ENCODE results near the gene PDE11A. TPM values are rescaled to one million over a fixed set of nuclear protein-coding genes. Genes with fewer than 3 reads are reported as not detected.

PDE11A gene
- total and polyA plus RNA-seq, 2 of the 8 experiments (the other 6 are each of a cell fraction or from before 2014, with no cell fraction given): 0.19 to 0.23 TPM

DNA sequence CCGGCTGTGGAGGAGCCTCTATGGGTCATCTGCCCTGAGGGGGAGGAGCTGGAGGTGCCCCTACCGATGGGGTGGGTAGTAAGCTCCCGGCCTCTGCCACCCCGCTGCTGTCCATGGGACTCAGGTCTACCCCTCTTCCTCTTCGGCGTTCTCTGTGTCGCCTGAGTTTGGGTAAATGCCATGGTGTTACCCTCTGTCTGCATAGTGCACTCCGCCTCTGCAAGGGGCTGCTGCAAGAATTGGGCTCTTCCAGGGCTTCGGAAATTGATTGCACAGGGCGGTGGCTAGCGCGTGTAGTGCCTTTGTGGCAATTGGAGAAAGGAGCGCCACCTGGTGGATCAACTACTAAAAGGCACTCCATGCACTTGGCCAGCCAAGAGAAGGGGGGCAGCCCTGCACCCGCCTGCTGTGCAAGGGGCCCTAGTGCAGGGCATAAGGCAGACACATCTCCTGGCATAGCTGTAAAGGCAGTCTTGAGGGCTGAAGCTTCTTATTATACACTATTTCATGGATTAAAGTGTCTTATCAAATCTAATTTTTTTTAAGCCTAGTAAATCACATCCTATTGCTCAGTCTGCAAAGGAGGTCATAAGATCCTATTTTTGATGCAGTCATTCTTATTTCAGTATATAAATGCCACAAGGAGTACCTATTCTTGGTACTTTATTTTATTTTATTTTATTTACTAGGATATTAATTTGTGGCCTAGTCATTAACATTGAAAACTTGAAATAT lies 308.9 kb downstream of the PDE11A start (continued):
- TF ChIP-seq, protein P1, sequence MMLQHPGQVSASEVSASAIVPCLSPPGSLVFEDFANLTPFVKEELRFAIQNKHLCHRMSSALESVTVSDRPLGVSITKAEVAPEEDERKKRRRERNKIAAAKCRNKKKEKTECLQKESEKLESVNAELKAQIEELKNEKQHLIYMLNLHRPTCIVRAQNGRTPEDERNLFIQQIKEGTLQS (IDR thresholded peaks at IDR 0.05; ENCODE audit: insufficient read depth, low read depth, low read length): no peak
- TF ChIP-seq CTCF (IDR thresholded peaks at IDR 0.05; ENCODE audit: control extremely low read depth in 1 of 3, insufficient read depth in 1 of 3, low read depth in 1 of 3, low read length in 3 of 3): peak; percentile 74 to 93 (median 78)
- no peak for TF ChIP-seq EZH2 (IDR thresholded peaks at IDR 0.05; ENCODE audit: low read depth, low read length, severe bottlenecking)
- TF ChIP-seq USF2 (IDR thresholded peaks at IDR 0.05; ENCODE audit: low read length): no peak
- TF ChIP-seq, protein P2, sequence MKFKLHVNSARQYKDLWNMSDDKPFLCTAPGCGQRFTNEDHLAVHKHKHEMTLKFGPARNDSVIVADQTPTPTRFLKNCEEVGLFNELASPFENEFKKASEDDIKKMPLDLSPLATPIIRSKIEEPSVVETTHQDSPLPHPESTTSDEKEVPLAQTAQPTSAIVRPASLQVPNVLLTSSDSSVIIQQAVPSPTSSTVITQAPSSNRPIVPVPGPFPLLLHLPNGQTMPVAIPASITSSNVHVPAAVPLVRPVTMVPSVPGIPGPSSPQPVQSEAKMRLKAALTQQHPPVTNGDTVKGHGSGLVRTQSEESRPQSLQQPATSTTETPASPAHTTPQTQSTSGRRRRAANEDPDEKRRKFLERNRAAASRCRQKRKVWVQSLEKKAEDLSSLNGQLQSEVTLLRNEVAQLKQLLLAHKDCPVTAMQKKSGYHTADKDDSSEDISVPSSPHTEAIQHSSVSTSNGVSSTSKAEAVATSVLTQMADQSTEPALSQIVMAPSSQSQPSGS (IDR thresholded peaks at IDR 0.05; ENCODE audit: low read length): 0 out of 2 replicates have a peak, but pooled peaks have one; percentile 28
- peak; percentile 43 to 65 for TF ChIP-seq RAD21 (IDR thresholded peaks at IDR 0.05 in 1 of 2, conservative IDR thresholded peaks at IDR 0.05 in 1 of 2; ENCODE audit: low read depth in 2 of 2, low read length in 2 of 2)
- peak; percentile 45; the same call in 1 of the 2 replicates for TF ChIP-seq CREB1 (IDR thresholded peaks at IDR 0.05)
- no peak for TF ChIP-seq SP4 (IDR thresholded peaks at IDR 0.05; ENCODE audit: low read length)
- TF ChIP-seq, protein P3, sequence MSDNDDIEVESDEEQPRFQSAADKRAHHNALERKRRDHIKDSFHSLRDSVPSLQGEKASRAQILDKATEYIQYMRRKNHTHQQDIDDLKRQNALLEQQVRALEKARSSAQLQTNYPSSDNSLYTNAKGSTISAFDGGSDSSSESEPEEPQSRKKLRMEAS (IDR thresholded peaks at IDR 0.05): peak; percentile 91
- 0 out of 2 replicates have a peak, but pooled peaks have one; percentile 47 for TF ChIP-seq RBBP5 (IDR thresholded peaks at IDR 0.05; ENCODE audit: borderline replicate concordance, low read depth, low read length)
- no peak for TF ChIP-seq CBX5 (IDR thresholded peaks at IDR 0.05; ENCODE audit: low read depth, low read length)

Measured in H1 (cell line).